RPMI8226 (cell line): Measurements from ENCODE around the gene IDS.
A peak's percentile ranks its signal among the peaks of the same experiment; 100 is the strongest.
"Not testable (repeated sequence)": the region's sequence is repeated elsewhere in the genome, so short reads cannot be mapped to it uniquely, and the experiment has no call there.

Experiments used
- DNase-seq: peaks from one replicate; pipeline ENCODE4 v3.0.0-alpha.2; 2015

The IDS gene

DNA sequence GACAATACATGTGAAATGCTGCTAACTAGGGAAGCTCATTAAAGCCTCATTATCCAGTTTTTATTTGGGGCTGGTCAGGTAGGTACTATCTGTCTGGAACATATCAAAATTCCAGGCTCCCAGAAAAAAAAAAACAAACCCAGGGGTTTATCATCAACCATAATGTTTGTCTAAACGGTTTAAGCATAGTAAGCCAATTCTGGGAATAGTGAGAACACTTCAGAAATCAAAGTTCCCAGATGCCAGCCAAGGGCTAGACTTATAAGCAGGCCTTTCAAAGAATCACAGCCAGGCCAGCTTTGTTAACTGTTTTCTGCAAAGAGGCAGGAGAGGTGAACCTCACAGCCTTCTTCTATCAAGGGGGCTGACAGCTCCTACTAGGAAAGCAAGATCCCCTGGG, 8.1 kb downstream of the IDS start:
- no peak for DNase-seq

- no peak for DNase-seq
Observed at GRCh38 chrX:149495573-149496071, 9.5 kb downstream of the IDS start.

GRCh38 chrX:149494844-149495565, 10.1 kb downstream of the IDS start:
- no peak for DNase-seq

DNA sequence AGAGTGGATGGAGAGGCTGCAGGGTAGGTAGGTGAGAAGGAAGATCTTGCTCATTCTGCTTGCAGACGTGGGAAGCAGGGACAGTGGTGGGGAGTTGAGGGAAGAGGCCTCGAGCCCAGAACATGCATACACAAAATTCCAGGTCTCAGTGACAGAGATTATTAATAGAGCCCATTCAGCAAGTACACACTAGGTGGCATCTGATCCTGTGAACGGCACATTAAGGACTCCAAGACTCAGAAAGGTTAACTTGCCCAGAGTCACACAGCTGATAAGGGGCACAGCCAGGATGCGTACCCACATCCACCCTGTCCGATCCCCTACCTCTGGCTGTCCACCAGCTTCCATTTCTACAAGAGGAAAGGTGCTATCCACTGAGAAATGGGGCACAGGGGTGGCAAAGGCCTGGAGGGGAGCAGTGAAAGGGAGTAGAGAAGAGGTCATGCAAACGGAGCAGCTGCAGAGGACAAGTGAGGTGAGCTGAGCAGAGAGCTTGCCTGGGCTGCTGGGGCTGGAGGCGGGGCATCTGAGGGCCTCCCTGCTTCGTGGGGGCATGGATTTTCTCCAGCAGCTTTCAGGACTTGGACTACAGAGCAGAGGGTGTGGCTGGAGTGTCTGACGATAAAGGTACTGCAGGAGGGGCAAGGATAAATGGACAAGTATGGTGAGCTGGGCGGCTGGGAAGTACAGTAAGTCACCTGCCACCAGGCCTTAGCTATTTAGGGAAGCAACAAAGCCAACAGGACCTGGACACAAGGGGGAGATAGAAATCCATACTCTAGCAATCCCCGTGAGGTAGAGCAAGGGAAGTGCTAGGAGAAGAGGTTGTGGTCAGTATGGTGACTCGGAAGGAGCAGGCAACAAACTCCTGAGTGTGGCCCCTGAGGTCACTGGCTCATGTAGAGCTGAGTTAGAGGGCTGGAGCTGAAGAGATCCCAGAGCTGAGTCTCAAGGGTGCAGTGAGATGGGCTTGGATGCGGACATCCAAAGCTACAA, 11.2 kb downstream of the IDS start:
- DNase-seq, result no peak

GRCh38 chrX:149491812-149492211, 13.3 kb downstream of the IDS start:
- DNase-seq, result peak; percentile 47

DNA sequence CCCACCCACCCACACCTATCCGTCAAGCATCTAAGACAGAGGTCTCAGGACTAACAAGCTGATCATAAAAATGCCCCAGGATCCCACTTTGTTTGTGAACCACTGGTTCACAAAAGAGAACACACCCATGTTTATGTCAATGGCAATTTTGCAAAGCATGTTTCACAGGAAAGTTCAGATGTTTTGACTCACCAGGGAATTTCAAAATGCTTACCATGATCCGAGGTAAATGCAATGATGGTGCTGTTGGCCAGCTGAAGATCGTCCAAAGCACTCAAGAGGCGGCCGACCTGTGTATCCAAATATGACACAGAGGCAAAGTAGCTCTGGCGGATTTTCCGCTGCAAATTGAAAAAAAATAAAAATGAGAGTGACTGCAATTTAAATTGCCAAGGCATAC, 15.0 kb downstream of the IDS start:
- no peak for DNase-seq

DNA sequence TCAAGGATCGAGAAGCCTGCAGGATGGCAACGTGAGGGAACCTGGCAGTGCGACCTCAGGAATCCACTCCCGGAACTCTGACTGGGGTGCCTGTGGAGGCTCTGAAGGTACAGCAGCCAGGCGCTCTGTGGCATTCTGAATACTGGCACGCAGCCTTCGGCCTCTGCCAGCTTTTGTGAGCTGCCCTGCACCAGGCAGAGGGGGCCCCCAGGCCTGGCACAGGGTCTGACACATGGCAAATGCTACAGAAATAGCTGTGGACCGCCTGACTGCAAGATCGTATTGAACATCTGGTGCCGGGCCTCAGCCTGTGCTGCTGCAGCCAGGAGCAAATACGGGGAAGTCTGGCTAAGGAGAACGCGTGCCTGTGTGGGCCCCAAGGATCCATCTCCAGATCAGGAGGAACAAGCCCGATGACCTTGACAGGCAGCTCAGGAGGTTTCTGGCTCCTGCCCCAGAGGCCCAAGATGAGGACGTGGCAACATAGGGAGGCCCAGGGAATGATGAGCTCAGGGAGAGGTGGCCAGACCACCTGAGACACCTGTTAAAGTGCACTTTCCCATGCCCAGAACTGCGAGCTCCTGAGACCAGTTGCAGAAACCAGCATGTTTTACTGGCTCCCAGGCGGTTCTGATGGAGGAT, 16.6 kb downstream of the IDS start:
- not testable (repeated sequence) for DNase-seq

GRCh38 chrX:149488008-149488407, 17.1 kb downstream of the IDS start:
- DNase-seq, result not testable (repeated sequence)

DNA sequence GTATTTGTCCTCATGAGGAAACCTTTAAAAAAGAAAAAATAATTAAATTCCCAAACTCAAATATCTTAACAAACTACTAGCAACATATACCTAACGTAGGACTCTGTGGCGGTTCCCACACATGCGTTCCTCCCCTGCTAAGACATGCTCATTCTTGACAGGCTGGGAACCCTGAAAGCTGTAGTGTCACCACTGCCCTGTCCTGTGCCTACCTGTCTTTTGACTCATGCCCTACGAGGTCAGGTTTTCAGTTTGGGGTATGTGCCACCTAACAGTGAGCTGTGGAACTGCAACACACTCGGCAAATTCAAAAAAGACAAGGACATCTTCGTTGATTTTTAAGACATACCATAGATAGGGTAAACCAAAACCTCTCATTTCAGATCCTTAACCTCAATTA, 17.8 kb downstream of the IDS start:
- peak; percentile 9 for DNase-seq

GRCh38 chrX:149476513-149476912, 28.6 kb downstream of the IDS start:
- no peak for DNase-seq

- no peak for DNase-seq
Observed at GRCh38 chrX:149473966-149474365, 31.1 kb downstream of the IDS start.

- DNase-seq, result no peak
Observed at GRCh38 chrX:149473092-149473491, 32.0 kb downstream of the IDS start.

DNA sequence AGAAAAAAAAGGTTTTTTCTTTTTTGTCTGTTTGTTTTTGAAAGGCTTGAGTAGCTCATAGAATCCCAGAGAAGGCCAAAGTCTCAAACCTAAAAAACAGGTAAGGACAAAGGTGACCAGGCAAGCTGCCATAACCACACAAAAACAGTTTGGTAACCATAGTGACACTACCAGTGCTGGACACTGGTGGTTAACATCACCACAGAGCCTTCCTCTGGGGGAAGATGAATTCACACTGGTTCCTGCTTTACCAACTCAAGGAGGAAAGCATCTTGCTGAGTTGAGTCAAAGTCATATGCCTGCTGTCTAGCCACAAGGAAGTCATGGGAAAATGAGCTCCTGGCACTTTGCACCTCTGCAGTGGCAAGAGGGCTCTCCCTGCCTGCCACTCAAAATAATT, 32.5 kb downstream of the IDS start:
- peak; percentile 3 for DNase-seq

GRCh38 chrX:149471397-149471796, 33.7 kb downstream of the IDS start:
- DNase-seq, result no peak

DNA sequence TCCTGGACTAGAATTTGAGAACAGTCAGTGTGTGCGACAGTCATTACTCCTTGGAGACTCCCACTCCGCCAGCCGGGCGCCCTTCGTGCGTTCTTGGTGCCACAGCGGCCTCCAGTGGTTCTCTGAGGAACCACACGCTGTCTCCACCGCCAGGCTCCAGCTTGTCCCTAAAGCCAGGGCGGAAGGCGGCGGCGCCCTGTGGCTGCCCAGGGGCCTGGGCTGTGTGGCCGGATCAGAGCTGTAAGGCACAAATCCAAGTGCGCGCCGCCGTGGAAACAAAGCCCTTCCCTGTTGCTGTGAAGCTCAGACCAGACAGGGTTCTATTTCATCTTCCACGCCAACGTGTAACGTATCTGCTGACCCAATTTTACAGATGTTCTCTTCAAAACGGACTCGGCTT, 34.2 kb downstream of the IDS start:
- DNase-seq, result peak; percentile 69

DNA sequence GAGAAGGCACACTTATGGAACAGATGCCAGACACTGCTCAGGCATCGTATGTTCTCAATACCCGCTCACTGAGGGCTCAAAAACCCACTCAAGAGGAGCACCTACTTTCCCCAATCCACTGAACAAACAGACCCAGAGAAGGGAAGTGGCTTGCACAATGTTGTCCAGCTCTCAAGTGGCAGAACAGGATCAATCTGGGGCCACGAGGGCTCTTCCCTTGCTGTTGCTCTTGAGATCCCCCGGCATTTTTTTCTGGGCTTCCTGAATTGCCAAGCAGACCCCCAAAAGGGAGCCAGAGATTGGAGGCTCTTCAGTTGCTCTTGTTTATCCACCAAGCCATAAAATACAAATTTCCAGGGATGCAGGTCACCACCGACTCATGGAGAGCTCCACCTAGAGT, 35.7 kb downstream of the IDS start:
- no peak for DNase-seq

GRCh38 chrX:149467920-149468319, 37.2 kb downstream of the IDS start:
- no peak for DNase-seq

DNA sequence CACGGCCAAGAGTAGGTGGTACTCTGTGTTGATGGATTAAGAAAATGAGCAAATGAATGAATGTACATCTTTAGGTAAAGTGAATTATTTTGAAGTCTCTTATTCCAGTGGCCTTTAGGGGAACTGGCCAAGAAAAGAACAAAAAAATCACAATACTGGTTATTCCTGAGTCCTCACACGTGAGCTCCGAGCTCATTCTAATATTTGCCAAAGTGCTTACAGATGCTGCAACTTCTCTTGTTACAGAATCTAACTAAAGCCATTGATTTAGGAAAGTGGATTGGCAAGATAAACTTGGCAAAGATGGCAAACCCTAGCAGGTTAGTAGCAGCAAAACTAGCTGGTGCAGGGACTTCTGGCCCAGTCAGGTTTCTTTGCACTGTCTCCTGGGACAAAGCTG, 37.6 kb downstream of the IDS start:
- no peak for DNase-seq

GRCh38 chrX:149462849-149463248, 42.3 kb downstream of the IDS start:
- no peak for DNase-seq

- no peak for DNase-seq
Observed at GRCh38 chrX:149461746-149462145, 43.4 kb downstream of the IDS start.

DNA sequence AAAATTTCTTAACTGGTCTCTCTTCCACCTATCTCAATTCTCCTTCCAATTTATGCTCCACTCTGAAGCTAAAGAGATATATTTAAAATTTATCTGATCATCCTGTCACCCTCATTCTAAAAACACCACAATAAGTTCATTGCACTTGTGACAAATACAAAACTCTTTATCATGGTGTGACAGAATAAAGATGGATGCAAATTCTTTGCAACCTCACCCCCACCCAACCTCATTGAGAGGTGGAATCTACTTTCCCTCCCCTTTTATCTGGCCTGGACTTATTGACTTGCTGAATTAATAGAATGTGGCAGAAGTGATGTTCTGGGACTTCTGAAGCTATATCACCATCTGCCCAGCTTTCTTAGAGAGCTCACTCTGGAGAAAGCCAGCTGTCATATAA, 46.5 kb downstream of the IDS start:
- no peak for DNase-seq

- DNase-seq, result no peak
Observed at GRCh38 chrX:149456476-149457245, 48.4 kb downstream of the IDS start.

- DNase-seq, result no peak
Observed at GRCh38 chrX:149455934-149456333, 49.2 kb downstream of the IDS start.
